ENCODE data around the gene CCNG1. TPM values are rescaled to one million over a fixed set of nuclear protein-coding genes. Genes with fewer than 3 reads are reported as not detected.

Gene CCNG1
- total and polyA plus RNA-seq, 4 donors: 71.7 to 162 (median 96.5) TPM

- no peaks in the 10 kb centered on the region for H3K4me1 ChIP-seq (ENCODE audit: control insufficient read depth, insufficient read depth, low read length)
- no peaks in the 10 kb centered on the region for H3K27me3 ChIP-seq (ENCODE audit: control insufficient read depth, insufficient read depth, low read length)
- H3K9me3 ChIP-seq (ENCODE audit: control insufficient read depth, insufficient read depth, low read length): no peaks in the 10 kb centered on the region
- H3K4me3 ChIP-seq (ENCODE audit: low read depth, low read length): no peak overlapping the region
- WGBS (ENCODE audit: insufficient coverage): 100% methylated on average over 1 of the region's 3 CpGs
- H3K36me3 ChIP-seq (ENCODE audit: control insufficient read depth, insufficient read depth, low read length): no peaks in the 10 kb centered on the region
- peak in 1 of 6 donors; percentile 3 for DNase-seq (ENCODE audit: low read depth in 4 of 6, low spot score in 6 of 6)
- H3K27ac ChIP-seq (ENCODE audit: low read depth, low read length): no peak overlapping the region
These were observed 36.3 kb downstream of the CCNG1 start for GRCh38 chr5:163473635-163474243.

GRCh38 chr5:163475411-163475810 lies 38.0 kb downstream of the CCNG1 start:
- no peak overlapping the region for H3K4me3 ChIP-seq (ENCODE audit: low read depth, low read length)
- H3K27ac ChIP-seq (ENCODE audit: low read depth, low read length): no peak overlapping the region
- WGBS (ENCODE audit: insufficient coverage): 100% methylated on average over 1 of the region's 2 CpGs
- H3K36me3 ChIP-seq (ENCODE audit: control insufficient read depth, insufficient read depth, low read length): no peaks in the 10 kb centered on the region
- H3K27me3 ChIP-seq (ENCODE audit: control insufficient read depth, insufficient read depth, low read length): no peaks in the 10 kb centered on the region
- H3K9me3 ChIP-seq (ENCODE audit: control insufficient read depth, insufficient read depth, low read length): no peaks in the 10 kb centered on the region
- no peaks in the 10 kb centered on the region for H3K4me1 ChIP-seq (ENCODE audit: control insufficient read depth, insufficient read depth, low read length)
- DNase-seq (ENCODE audit: low read depth in 4 of 6, low spot score in 6 of 6): no peak

- Histone ChIP-seq H3K4me3 (ENCODE audit: low read depth, low read length) (no peak overlapping the region), H3K9me3 (ENCODE audit: control insufficient read depth, insufficient read depth, low read length) (no peaks in the 10 kb centered on the region), H3K27ac (ENCODE audit: low read depth, low read length) (no peak overlapping the region), H3K27me3 (ENCODE audit: control insufficient read depth, insufficient read depth, low read length) (no peaks in the 10 kb centered on the region), H3K4me1 (ENCODE audit: control insufficient read depth, insufficient read depth, low read length) (no peaks in the 10 kb centered on the region), H3K36me3 (ENCODE audit: control insufficient read depth, insufficient read depth, low read length) (no peaks in the 10 kb centered on the region)
- DNase-seq (ENCODE audit: low read depth in 4 of 6, low spot score in 6 of 6): no peak
- WGBS (ENCODE audit: insufficient coverage): no CpG with 5 or more reads among the region's 2 CpGs
These were observed 41.0 kb downstream of the CCNG1 start for GRCh38 chr5:163478126-163478981.

GRCh38 chr5:163478982-163479271 lies 41.5 kb downstream of the CCNG1 start:
- WGBS (ENCODE audit: insufficient coverage): no CpG with 5 or more reads among the region's 1 CpG
- DNase-seq (ENCODE audit: low read depth in 4 of 6, low spot score in 6 of 6): no peak
- no peak overlapping the region for H3K27ac ChIP-seq (ENCODE audit: low read depth, low read length)
- H3K4me3 ChIP-seq (ENCODE audit: low read depth, low read length): no peak overlapping the region
- H3K9me3 ChIP-seq (ENCODE audit: control insufficient read depth, insufficient read depth, low read length): no peaks in the 10 kb centered on the region
- no peaks in the 10 kb centered on the region for H3K4me1 ChIP-seq (ENCODE audit: control insufficient read depth, insufficient read depth, low read length)
- H3K27me3 ChIP-seq (ENCODE audit: control insufficient read depth, insufficient read depth, low read length): no peaks in the 10 kb centered on the region
- H3K36me3 ChIP-seq (ENCODE audit: control insufficient read depth, insufficient read depth, low read length): no peaks in the 10 kb centered on the region

- Histone ChIP-seq H3K27ac (ENCODE audit: low read depth, low read length) (no peak overlapping the region), H3K9me3 (ENCODE audit: control insufficient read depth, insufficient read depth, low read length) (no peaks in the 10 kb centered on the region), H3K4me1 (ENCODE audit: control insufficient read depth, insufficient read depth, low read length) (no peaks in the 10 kb centered on the region), H3K36me3 (ENCODE audit: control insufficient read depth, insufficient read depth, low read length) (no peaks in the 10 kb centered on the region), H3K27me3 (ENCODE audit: control insufficient read depth, insufficient read depth, low read length) (no peaks in the 10 kb centered on the region), H3K4me3 (ENCODE audit: low read depth, low read length) (no peak overlapping the region)
- no peak for DNase-seq (ENCODE audit: low read depth in 4 of 6, low spot score in 6 of 6)
- 100% methylated on average over 1 of the region's 6 CpGs for WGBS (ENCODE audit: insufficient coverage)
These were observed 51.8 kb downstream of the CCNG1 start for GRCh38 chr5:163489055-163489744.

- no peak overlapping the region for H3K27ac ChIP-seq (ENCODE audit: low read depth, low read length)
These were observed 52.3 kb downstream of the CCNG1 start for GRCh38 chr5:163489745-163490075.

More at GRCh38 chr5:163489745-163490075, 52.3 kb downstream of the CCNG1 start:
- 100% methylated on average over 1 of the region's 3 CpGs for WGBS (ENCODE audit: insufficient coverage)
- DNase-seq (ENCODE audit: low read depth in 4 of 6, low spot score in 6 of 6): no peak
- Histone ChIP-seq H3K4me1 (ENCODE audit: control insufficient read depth, insufficient read depth, low read length) (no peaks in the 10 kb centered on the region), H3K27me3 (ENCODE audit: control insufficient read depth, insufficient read depth, low read length) (no peaks in the 10 kb centered on the region), H3K9me3 (ENCODE audit: control insufficient read depth, insufficient read depth, low read length) (no peaks in the 10 kb centered on the region), H3K4me3 (ENCODE audit: low read depth, low read length) (no peak overlapping the region), H3K36me3 (ENCODE audit: control insufficient read depth, insufficient read depth, low read length) (no peaks in the 10 kb centered on the region)

Small RNAs within 50 kb of the gene (small RNA-seq; reads per million reads assigned to genes)
- gene AC008723.1 (ENCODE audit: low replicate concordance): not detected

Other genes with a start within 250 kb of the CCNG1 start
- gene NUDCD2, start 22.5 kb downstream of the CCNG1 start, total RNA-seq: 10 to 100 TPM; 16.9 to 36.6 TPM
- gene NUDCD2, start 22.5 kb downstream of the CCNG1 start, polyA plus RNA-seq (ENCODE audit: insufficient read length in 2 of 2): 10 to 100 TPM; 59.8 to 68.0 TPM
- gene HMMR, start 23.0 kb downstream of the CCNG1 start, total RNA-seq: 10 to 100 TPM; 11.4 to 12.2 TPM
- 1 to 10 TPM; 4.5 to 4.7 TPM for gene HMMR, start 23.0 kb downstream of the CCNG1 start, polyA plus RNA-seq (ENCODE audit: insufficient read length in 2 of 2)
- 10 to 100 TPM; 38.5 to 55.0 TPM for gene MAT2B, start 68.0 kb downstream of the CCNG1 start, total RNA-seq
- 10 to 100 TPM; 37.5 to 38.6 TPM for gene MAT2B, start 68.0 kb downstream of the CCNG1 start, polyA plus RNA-seq (ENCODE audit: insufficient read length in 2 of 2)

Measured in spinal cord (tissue), 10 donors.